ENCODE measurements around the gene RRM2. TPM values are rescaled to one million over a fixed set of nuclear protein-coding genes. Genes with fewer than 3 reads are reported as not detected.

The RRM2 gene
- polyA plus RNA-seq, 1 donor (not counting 4 experiments of a cell fraction or from before 2014, with no cell fraction given), result 25.7 TPM

DNA sequence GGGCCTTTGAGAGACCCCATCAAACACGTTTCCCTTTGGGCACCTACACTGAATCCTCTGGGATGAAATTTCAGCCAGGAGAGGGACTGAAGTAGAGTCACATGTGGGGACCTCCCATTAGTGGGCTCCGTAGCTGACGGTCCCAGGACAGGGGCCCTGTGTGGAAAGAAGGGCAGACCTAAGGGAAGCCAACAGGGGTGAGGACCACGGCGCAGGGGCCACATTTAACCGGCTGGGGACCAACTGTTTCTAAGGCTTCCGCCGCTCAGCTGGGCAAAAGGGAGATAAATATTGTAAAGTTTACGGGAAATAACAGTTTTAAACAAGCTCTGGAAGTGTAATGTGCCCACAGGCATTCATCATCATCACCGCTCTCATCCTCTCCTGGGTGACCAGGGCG lies 42.7 kb downstream of the RRM2 start:
- no peaks in the 10 kb centered on the region for H3K9me1 ChIP-seq (ENCODE audit: control insufficient read depth, extremely low read depth, insufficient read depth, low read length)
- H3K4me2 ChIP-seq (ENCODE audit: control insufficient read depth, extremely low read depth, insufficient read depth, low read depth, low read length), result no peak overlapping the region
- H3K9ac ChIP-seq (ENCODE audit: control insufficient read depth, extremely low read depth, insufficient read depth, low read length), result no peak overlapping the region
- H3K36me3 ChIP-seq (ENCODE audit: control insufficient read depth in 2 of 2, extremely low read depth in 1 of 2, insufficient read depth in 2 of 2, low read length in 2 of 2), result no peaks in the 10 kb centered on the region
- H4K20me1 ChIP-seq (ENCODE audit: control insufficient read depth, extremely low read depth, insufficient read depth, low read length), result no peaks in the 10 kb centered on the region
- DNase-seq (ENCODE audit: low read depth, low spot score) (no peak), FAIRE-seq (no peak)
- dilution Hi-C loops (cut with MboI; ENCODE audit: extremely low pct_ligation_motif_present, low sequenced_read_pairs), result no loop called here
- no peak for TF ChIP-seq EZH2 (IDR thresholded peaks at IDR 0.05; ENCODE audit: low read length)
- TF ChIP-seq CTCF (optimal IDR thresholded peaks at IDR 0.05 in 1 of 3, IDR thresholded peaks at IDR 0.05 in 1 of 3, conservative IDR thresholded peaks at IDR 0.05 in 1 of 3; ENCODE audit: extremely low read depth in 1 of 3, insufficient read depth in 2 of 3, low read length in 3 of 3), result no peak
- no peaks in the 10 kb centered on the region for H3K79me2 ChIP-seq (ENCODE audit: control insufficient read depth, insufficient read depth, low read length)
- H3K9me3 ChIP-seq (ENCODE audit: control insufficient read depth, low read depth, low read length), result no peaks in the 10 kb centered on the region
- no peak overlapping the region for H2AFZ ChIP-seq (ENCODE audit: control insufficient read depth, low read length)
- no peaks in the 10 kb centered on the region for H3K27me3 ChIP-seq (ENCODE audit: control insufficient read depth, extremely low read depth, insufficient read depth, low read length)
- no peak overlapping the region for H3K27ac ChIP-seq (ENCODE audit: control insufficient read depth, insufficient read depth, low read length)
- H3K4me3 ChIP-seq (ENCODE audit: control insufficient read depth in 2 of 3, extremely low read depth in 1 of 3, insufficient read depth in 2 of 3, low read depth in 1 of 3, low read length in 3 of 3), result no peak overlapping the region
- H3K4me1 ChIP-seq (ENCODE audit: control insufficient read depth, extremely low read depth, insufficient read depth, low read length), result peaks cover 13% of the 10 kb centered on the region

DNA sequence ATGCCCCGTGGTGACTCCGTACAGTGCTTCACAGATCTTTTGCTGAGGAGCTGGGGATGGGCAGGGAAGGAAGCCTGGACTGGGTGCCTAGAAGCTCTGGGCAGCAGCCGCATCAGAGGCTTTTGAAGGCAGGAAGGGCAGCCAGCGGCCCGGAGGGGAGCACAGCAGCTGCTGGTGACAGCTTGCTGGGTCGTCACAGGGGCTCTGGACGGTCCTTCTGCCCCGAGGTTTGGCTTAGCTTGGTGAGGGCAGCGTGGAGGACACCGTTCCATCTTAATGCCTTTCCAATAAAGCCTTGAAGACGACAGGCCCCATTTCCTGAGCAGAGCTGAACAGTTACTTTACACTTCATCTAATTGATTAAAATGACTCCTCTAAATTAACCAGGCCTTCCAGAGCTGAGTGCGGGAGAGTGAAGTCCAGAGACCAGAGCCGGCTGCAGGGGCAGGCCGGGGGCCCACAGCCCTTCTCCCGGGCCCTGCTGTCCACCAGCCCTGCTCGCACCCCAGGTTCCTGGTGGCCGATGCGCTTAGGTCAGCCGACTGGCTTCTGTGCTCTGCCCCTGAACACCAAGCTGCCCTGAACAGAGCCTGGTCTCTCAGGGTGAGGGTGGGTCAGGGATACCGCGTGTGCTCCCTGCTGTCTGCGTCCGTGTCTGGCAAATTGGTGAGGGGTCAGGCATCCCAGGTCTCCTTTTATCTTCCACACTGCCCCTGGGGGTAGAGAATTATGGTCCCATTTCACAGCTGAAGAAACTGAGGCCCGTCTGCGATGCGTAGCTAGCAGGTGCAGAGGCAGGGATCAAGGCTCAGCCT lies 43.5 kb downstream of the RRM2 start:
- no peak overlapping the region for H3K4me2 ChIP-seq (ENCODE audit: control insufficient read depth, extremely low read depth, insufficient read depth, low read depth, low read length)
- DNase-seq (ENCODE audit: low read depth, low spot score) (no peak), FAIRE-seq (no peak)
- no peaks in the 10 kb centered on the region for H3K79me2 ChIP-seq (ENCODE audit: control insufficient read depth, insufficient read depth, low read length)
- no peak overlapping the region for H3K27ac ChIP-seq (ENCODE audit: control insufficient read depth, insufficient read depth, low read length)
- no peaks in the 10 kb centered on the region for H3K27me3 ChIP-seq (ENCODE audit: control insufficient read depth, extremely low read depth, insufficient read depth, low read length)
- no peak overlapping the region for H3K9ac ChIP-seq (ENCODE audit: control insufficient read depth, extremely low read depth, insufficient read depth, low read length)
- no peak overlapping the region for H2AFZ ChIP-seq (ENCODE audit: control insufficient read depth, low read length)
- dilution Hi-C loops (cut with MboI; ENCODE audit: extremely low pct_ligation_motif_present, low sequenced_read_pairs), result no loop called here
- no peak overlapping the region for H3K4me3 ChIP-seq (ENCODE audit: control insufficient read depth in 2 of 3, extremely low read depth in 1 of 3, insufficient read depth in 2 of 3, low read depth in 1 of 3, low read length in 3 of 3)
- peaks cover 13% of the 10 kb centered on the region for H3K4me1 ChIP-seq (ENCODE audit: control insufficient read depth, extremely low read depth, insufficient read depth, low read length)
- no peaks in the 10 kb centered on the region for H3K36me3 ChIP-seq (ENCODE audit: control insufficient read depth in 2 of 2, extremely low read depth in 1 of 2, insufficient read depth in 2 of 2, low read length in 2 of 2)
- no peaks in the 10 kb centered on the region for H3K9me1 ChIP-seq (ENCODE audit: control insufficient read depth, extremely low read depth, insufficient read depth, low read length)
- no peaks in the 10 kb centered on the region for H3K9me3 ChIP-seq (ENCODE audit: control insufficient read depth, low read depth, low read length)
- TF ChIP-seq CTCF (optimal IDR thresholded peaks at IDR 0.05 in 1 of 3, IDR thresholded peaks at IDR 0.05 in 1 of 3, conservative IDR thresholded peaks at IDR 0.05 in 1 of 3; ENCODE audit: extremely low read depth in 1 of 3, insufficient read depth in 2 of 3, low read length in 3 of 3) (no peak), EZH2 (IDR thresholded peaks at IDR 0.05; ENCODE audit: low read length) (no peak)
- no peaks in the 10 kb centered on the region for H4K20me1 ChIP-seq (ENCODE audit: control insufficient read depth, extremely low read depth, insufficient read depth, low read length)
